Stimulated activated memory B cell treated with anti-CD40 and anti-IgM and Interleukin-4, amounts not matched to agents 10 μg/mL and 1 μg/mL and 100 μg/mL, for 72 hours (primary cell): ENCODE results near the gene C19orf47.
A peak's percentile ranks its signal among the peaks of the same experiment; 100 is the strongest.

Experiments
- ATAC-seq: fragments of 150-1000 bp; cut with Tn5 transposase; 2 replicates; pipeline ENCODE4 v1.10.0; 2021
- H3K27ac Mint-ChIP-seq: one replicate; pipeline ENCODE4 v1.8.0; 2022; ENCODE audit warnings: mild to moderate bottlenecking, mixed read lengths
- H3K27me3 Mint-ChIP-seq: one replicate; pipeline ENCODE4 v1.8.0; 2022; ENCODE audit warnings: mixed read lengths
- H3K36me3 Mint-ChIP-seq: one replicate; pipeline ENCODE4 v1.8.0; 2022; ENCODE audit warnings: mixed read lengths
- H3K4me1 Mint-ChIP-seq: one replicate; pipeline ENCODE4 v1.8.0; 2022; ENCODE audit warnings: mixed read lengths
- H3K4me3 Mint-ChIP-seq: one replicate; pipeline ENCODE4 v1.8.0; 2022; ENCODE audit warnings: mild to moderate bottlenecking, moderate library complexity, mixed read lengths
- H3K9me3 Mint-ChIP-seq: one replicate; pipeline ENCODE4 v1.8.0; 2022; ENCODE audit warnings: mixed read lengths

The C19orf47 gene

GRCh38 chr19:40278361-40279035 lies 69.7 kb downstream of the C19orf47 start:
- no peaks in the 10 kb centered on the region for H3K27me3 Mint-ChIP-seq
- no peaks in the 10 kb centered on the region for H3K9me3 Mint-ChIP-seq
- peaks cover 6% of the 10 kb centered on the region for H3K36me3 Mint-ChIP-seq
- H3K27ac Mint-ChIP-seq: no peak overlapping the region
- peaks cover 85% of the 10 kb centered on the region for H3K4me1 Mint-ChIP-seq
- H3K4me3 Mint-ChIP-seq: no peak overlapping the region
- ATAC-seq: no peak

GRCh38 chr19:40277356-40278059 lies 70.7 kb downstream of the C19orf47 start:
- Mint-ChIP-seq H3K36me3 (peaks cover 9% of the 10 kb centered on the region), H3K27ac (peak overlapping the region; percentile 36), H3K27me3 (no peaks in the 10 kb centered on the region), H3K9me3 (no peaks in the 10 kb centered on the region), H3K4me1 (peaks cover 80% of the 10 kb centered on the region), H3K4me3 (no peak overlapping the region)
- ATAC-seq: no peak

GRCh38 chr19:40274585-40275544 lies 73.3 kb downstream of the C19orf47 start:
- Mint-ChIP-seq H3K36me3 (peaks cover 12% of the 10 kb centered on the region), H3K4me1 (peaks cover 71% of the 10 kb centered on the region), H3K4me3 (peak overlapping the region; percentile 52), H3K27me3 (no peaks in the 10 kb centered on the region), H3K27ac (peak overlapping the region; percentile 81), H3K9me3 (no peaks in the 10 kb centered on the region)
- peak; percentile 82 for ATAC-seq

GRCh38 chr19:40273469-40274360 lies 74.5 kb downstream of the C19orf47 start:
- H3K27me3 Mint-ChIP-seq: no peaks in the 10 kb centered on the region
- ATAC-seq: no peak
- no peaks in the 10 kb centered on the region for H3K9me3 Mint-ChIP-seq
- peak overlapping the region; percentile 81 for H3K27ac Mint-ChIP-seq
- H3K4me1 Mint-ChIP-seq: peaks cover 77% of the 10 kb centered on the region
- peaks cover 17% of the 10 kb centered on the region for H3K36me3 Mint-ChIP-seq
- peak overlapping the region; percentile 52 for H3K4me3 Mint-ChIP-seq

- H3K27ac Mint-ChIP-seq: no peak overlapping the region
- peaks cover 25% of the 10 kb centered on the region for H3K36me3 Mint-ChIP-seq
- no peak for ATAC-seq
- H3K9me3 Mint-ChIP-seq: no peaks in the 10 kb centered on the region
- no peaks in the 10 kb centered on the region for H3K27me3 Mint-ChIP-seq
- no peak overlapping the region for H3K4me3 Mint-ChIP-seq
- H3K4me1 Mint-ChIP-seq: peaks cover 71% of the 10 kb centered on the region
Observed at GRCh38 chr19:40272261-40272660, 75.9 kb downstream of the C19orf47 start.

GRCh38 chr19:40271706-40272105 lies 76.5 kb downstream of the C19orf47 start:
- H3K9me3 Mint-ChIP-seq: no peaks in the 10 kb centered on the region
- no peak overlapping the region for H3K4me3 Mint-ChIP-seq
- peaks cover 29% of the 10 kb centered on the region for H3K36me3 Mint-ChIP-seq
- H3K27me3 Mint-ChIP-seq: no peaks in the 10 kb centered on the region
- no peak overlapping the region for H3K27ac Mint-ChIP-seq
- no peak for ATAC-seq
- H3K4me1 Mint-ChIP-seq: peaks cover 71% of the 10 kb centered on the region

GRCh38 chr19:40270362-40271089 lies 77.7 kb downstream of the C19orf47 start:
- peaks cover 65% of the 10 kb centered on the region for H3K4me1 Mint-ChIP-seq
- no peak overlapping the region for H3K27ac Mint-ChIP-seq
- peaks cover 33% of the 10 kb centered on the region for H3K36me3 Mint-ChIP-seq
- H3K4me3 Mint-ChIP-seq: no peak overlapping the region
- no peaks in the 10 kb centered on the region for H3K27me3 Mint-ChIP-seq
- no peak for ATAC-seq
- H3K9me3 Mint-ChIP-seq: no peaks in the 10 kb centered on the region
